Measurements from ENCODE around the gene KRT76.

GRCh38 chr12:52805000-52805399 is 27.9 kb upstream of the KRT76 start:
- TF ChIP-seq CTCF (IDR thresholded peaks at IDR 0.05; ENCODE audit: insufficient read depth, low read length) (no peak), SPI1 (IDR thresholded peaks at IDR 0.05; ENCODE audit: borderline replicate concordance, low read depth) (peak; percentile 37; the same call in 1 of the 2 replicates), POLR2AphosphoS5 (IDR thresholded peaks at IDR 0.05; ENCODE audit: low read depth) (no peak), GABPA (IDR thresholded peaks at IDR 0.05; ENCODE audit: low read depth) (no peak), REST (IDR thresholded peaks at IDR 0.05; ENCODE audit: insufficient replicate concordance, low read depth) (no peak)

Measured in HL-60 (cell line).